NT2/D1 (cell line): ENCODE measurements around the gene CCDC88C.

Experiments used
- YY1 ChIP-seq: IDR thresholded peaks from 2 replicates; pipeline ENCODE4 v1.6.1; 2011; ENCODE audit not compliant: insufficient read length, insufficient read depth
- ZNF274 ChIP-seq: IDR thresholded peaks from 2 replicates; pipeline ENCODE4 v1.6.1; 2011; ENCODE audit warnings: mild to moderate bottlenecking, low read depth, low read length

GRCh38 chr14:91230397-91231035 lies 187.1 kb downstream of the CCDC88C start:
- TF ChIP-seq YY1: no peak
- no peak for TF ChIP-seq ZNF274
